Caco-2 (cell line): ENCODE results near the gene ZBTB7A. TPM values are rescaled to one million over a fixed set of nuclear protein-coding genes. Genes with fewer than 3 reads are reported as not detected.

Experiments
- BruUV-seq: library from RNA; stranded (reverse); fragments of 400-500 nt; replicated peaks from 2 replicates; lab custom pipeline; 2021; lab: Mats Ljungman, UMichigan
- CTCF ChIA-PET: fragments of 300-600 bp; sonication (Branson Sonifier 250); formaldehyde crosslinking; loops from one replicate; lab custom pipeline; 2022; ENCODE audit warnings: antibody characterized with exemption; lab: Charles Lee
- POLR2A ChIA-PET: fragments of 300-600 bp; sonication (Branson Sonifier 250); formaldehyde crosslinking; loops from one replicate; lab custom pipeline; 2022; ENCODE audit warnings: antibody characterized with exemption; lab: Charles Lee
- DNase-seq, 2 experiments: peaks; one replicate each; pipeline versions ENCODE4 v3.0.0 to v3.0.0-alpha.2; 2020 to 2022
- H3K27me3 ChIP-seq: replicated peaks from 2 replicates; pipeline ENCODE4 v1.6.0; 2011; ENCODE audit warnings: low read length; ENCODE audit not compliant: control insufficient read depth, insufficient read depth
- H3K36me3 ChIP-seq: 2 replicates; pipeline ENCODE4 v1.5.1; 2011; ENCODE audit warnings: low read length; ENCODE audit not compliant: control insufficient read depth, insufficient read depth
- H3K4me1 ChIP-seq: fragments of 250-450 bp; sonication (Bioruptor Pico); 2 replicates; pipeline ENCODE4 v1.5.1; 2020; ENCODE audit warnings: mild to moderate bottlenecking
- H3K4me3 ChIP-seq: 2 replicates; pipeline ENCODE4 v1.5.1; 2011; ENCODE audit warnings: low read depth, mild to moderate bottlenecking, control low read depth, low read length
- H3K9me3 ChIP-seq: fragments of 250-450 bp; sonication (Bioruptor Pico); 2 replicates; pipeline ENCODE4 v1.5.1; 2020; ENCODE audit warnings: mild to moderate bottlenecking, moderate library complexity
- H3K27ac Mint-ChIP-seq: one replicate; pipeline ENCODE4 v1.8.0; 2022; ENCODE audit warnings: mixed read lengths; ENCODE audit not compliant: unreplicated experiment
- H3K27me3 Mint-ChIP-seq: one replicate; pipeline ENCODE4 v1.8.0; 2022; ENCODE audit warnings: mixed read lengths; ENCODE audit not compliant: insufficient read depth, unreplicated experiment
- H3K36me3 Mint-ChIP-seq: one replicate; pipeline ENCODE4 v1.8.0; 2022; ENCODE audit warnings: mild to moderate bottlenecking, mixed read lengths; ENCODE audit not compliant: insufficient read depth, unreplicated experiment
- H3K4me1 Mint-ChIP-seq: one replicate; pipeline ENCODE4 v1.8.0; 2022; ENCODE audit warnings: low read depth, mixed read lengths; ENCODE audit not compliant: unreplicated experiment
- H3K4me3 Mint-ChIP-seq: one replicate; pipeline ENCODE4 v1.8.0; 2022; ENCODE audit warnings: mild to moderate bottlenecking, moderate library complexity, mixed read lengths; ENCODE audit not compliant: unreplicated experiment
- H3K9me3 Mint-ChIP-seq: one replicate; pipeline ENCODE4 v1.8.0; 2022; ENCODE audit warnings: mixed read lengths; ENCODE audit not compliant: unreplicated experiment
- intact Hi-C: fragments of 100-400 bp; cut with micrococcal nuclease; formaldehyde crosslinking; loops from one replicate; pipeline ENCODE4 v1.10.0; 2022; ENCODE audit not compliant: unreplicated experiment
- total RNA-seq: library from RNA; stranded (reverse); gene quantifications from 2 replicates; pipeline ENCODE4 v1.2.3, GENCODE V29; 2022
- TF ChIP-seq, protein P1 (sequence below), 2 experiments: fragments of 200-600 bp in 1 of 2; IDR thresholded peaks; 1 replicate in 1 of 2; 2 replicates in 1 of 2; pipeline versions ENCODE4 v1.5.1 to v1.8.0; 2011 to 2022; ENCODE audit warnings: antibody characterized with exemption in 1 of 2, control low read depth in 1 of 2, inconsistent platforms in 1 of 2, low read depth in 1 of 2, low read length in 1 of 2, mild to moderate bottlenecking in 1 of 2, moderate library complexity in 1 of 2; ENCODE audit not compliant: insufficient read depth in 1 of 2, severe bottlenecking in 1 of 2, unreplicated experiment in 1 of 2

The ZBTB7A gene
- total RNA-seq, 1 experiment from 2014 or later = 11.9 TPM

DNA sequence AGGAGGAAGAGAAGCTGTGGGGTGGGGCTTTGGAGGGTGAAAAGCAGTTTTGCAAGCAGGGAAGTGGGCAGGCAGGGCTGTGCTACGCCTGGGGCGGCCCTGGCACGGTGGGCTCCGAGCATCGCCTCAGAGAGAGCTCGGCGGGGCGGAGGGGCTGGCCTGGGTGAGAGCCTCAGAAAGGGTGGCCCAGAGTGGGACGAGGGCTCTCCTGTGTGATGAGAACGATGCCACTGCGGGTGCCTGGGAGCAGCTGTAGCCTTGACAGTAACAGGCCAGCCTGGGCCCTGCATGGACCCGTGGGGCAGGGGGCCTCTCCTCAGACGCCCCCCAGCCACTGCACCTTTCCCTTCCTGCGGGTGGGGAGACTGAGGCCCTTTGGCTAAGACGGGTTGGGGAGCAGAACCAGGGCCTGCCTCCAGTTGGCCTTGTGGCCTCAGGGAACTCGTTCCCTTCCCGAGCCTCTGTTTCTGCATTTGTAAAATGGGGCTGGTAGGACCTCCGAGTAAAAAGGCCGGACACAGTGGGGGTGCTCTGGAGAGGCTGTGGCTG lies 31.6 kb downstream of the ZBTB7A start:
- BruUV-seq = no TSS peak
- DNase-seq = no peak
- H3K36me3 Mint-ChIP-seq = peaks cover 39% of the 10 kb centered on the region
- ChIA-PET CTCF (no interaction called here), POLR2A (no interaction called here)
- H3K9me3 Mint-ChIP-seq = no peaks in the 10 kb centered on the region
- TF ChIP-seq, protein P1, sequence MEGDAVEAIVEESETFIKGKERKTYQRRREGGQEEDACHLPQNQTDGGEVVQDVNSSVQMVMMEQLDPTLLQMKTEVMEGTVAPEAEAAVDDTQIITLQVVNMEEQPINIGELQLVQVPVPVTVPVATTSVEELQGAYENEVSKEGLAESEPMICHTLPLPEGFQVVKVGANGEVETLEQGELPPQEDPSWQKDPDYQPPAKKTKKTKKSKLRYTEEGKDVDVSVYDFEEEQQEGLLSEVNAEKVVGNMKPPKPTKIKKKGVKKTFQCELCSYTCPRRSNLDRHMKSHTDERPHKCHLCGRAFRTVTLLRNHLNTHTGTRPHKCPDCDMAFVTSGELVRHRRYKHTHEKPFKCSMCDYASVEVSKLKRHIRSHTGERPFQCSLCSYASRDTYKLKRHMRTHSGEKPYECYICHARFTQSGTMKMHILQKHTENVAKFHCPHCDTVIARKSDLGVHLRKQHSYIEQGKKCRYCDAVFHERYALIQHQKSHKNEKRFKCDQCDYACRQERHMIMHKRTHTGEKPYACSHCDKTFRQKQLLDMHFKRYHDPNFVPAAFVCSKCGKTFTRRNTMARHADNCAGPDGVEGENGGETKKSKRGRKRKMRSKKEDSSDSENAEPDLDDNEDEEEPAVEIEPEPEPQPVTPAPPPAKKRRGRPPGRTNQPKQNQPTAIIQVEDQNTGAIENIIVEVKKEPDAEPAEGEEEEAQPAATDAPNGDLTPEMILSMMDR (IDR thresholded peaks at IDR 0.05; ENCODE audit: insufficient read depth in 1 of 2, low read depth in 1 of 2, low read length in 1 of 2, severe bottlenecking in 1 of 2, unreplicated experiment in 1 of 2) = no peak
- no peaks in the 10 kb centered on the region for H3K27me3 Mint-ChIP-seq
- no peak overlapping the region for H3K4me3 Mint-ChIP-seq
- H3K4me1 Mint-ChIP-seq = no peaks in the 10 kb centered on the region
- H3K27ac Mint-ChIP-seq = no peak overlapping the region
- H3K36me3 ChIP-seq = peaks cover 2% of the 10 kb centered on the region
- no peaks in the 10 kb centered on the region for H3K27me3 ChIP-seq
- intact Hi-C loops = no loop called here
- no peaks in the 10 kb centered on the region for H3K4me1 ChIP-seq
- H3K4me3 ChIP-seq = no peak overlapping the region
- no peaks in the 10 kb centered on the region for H3K9me3 ChIP-seq

GRCh38 chr19:4034048-4035017 lies 32.4 kb downstream of the ZBTB7A start:
- Mint-ChIP-seq H3K27ac (no peak overlapping the region), H3K36me3 (peaks cover 39% of the 10 kb centered on the region), H3K9me3 (no peaks in the 10 kb centered on the region), H3K4me1 (no peaks in the 10 kb centered on the region), H3K4me3 (no peak overlapping the region), H3K27me3 (no peaks in the 10 kb centered on the region)
- DNase-seq = no peak
- TF ChIP-seq, protein P1 (IDR thresholded peaks at IDR 0.05; ENCODE audit: insufficient read depth in 1 of 2, low read depth in 1 of 2, low read length in 1 of 2, severe bottlenecking in 1 of 2, unreplicated experiment in 1 of 2) = no peak
- Histone ChIP-seq H3K36me3 (peaks cover 2% of the 10 kb centered on the region), H3K4me3 (no peak overlapping the region), H3K27me3 (no peaks in the 10 kb centered on the region), H3K9me3 (no peaks in the 10 kb centered on the region), H3K4me1 (no peaks in the 10 kb centered on the region)
- ChIA-PET POLR2A (no interaction called here), CTCF (no interaction called here)
- BruUV-seq = no TSS peak
- intact Hi-C loops = no loop called here

GRCh38 chr19:4033028-4033956 lies 33.4 kb downstream of the ZBTB7A start:
- ChIA-PET POLR2A (no interaction called here), CTCF (no interaction called here)
- Mint-ChIP-seq H3K27ac (no peak overlapping the region), H3K9me3 (no peaks in the 10 kb centered on the region), H3K4me1 (no peaks in the 10 kb centered on the region), H3K27me3 (no peaks in the 10 kb centered on the region), H3K4me3 (no peak overlapping the region), H3K36me3 (peaks cover 36% of the 10 kb centered on the region)
- no peak for DNase-seq
- Histone ChIP-seq H3K4me3 (no peak overlapping the region), H3K9me3 (no peaks in the 10 kb centered on the region), H3K4me1 (no peaks in the 10 kb centered on the region), H3K27me3 (no peaks in the 10 kb centered on the region), H3K36me3 (peaks cover 2% of the 10 kb centered on the region)
- TF ChIP-seq, protein P1 (IDR thresholded peaks at IDR 0.05; ENCODE audit: insufficient read depth in 1 of 2, low read depth in 1 of 2, low read length in 1 of 2, severe bottlenecking in 1 of 2, unreplicated experiment in 1 of 2) = no peak
- intact Hi-C loops = no loop called here
- BruUV-seq = no TSS peak
